OCI-LY1 (cell line): Measurements from ENCODE around the gene PCSK4.

Source experiments
- H2AFZ ChIP-seq: fragments of 200-600 bp; sonication (generic), shearing (Covaris generic); 2 replicates; pipeline ENCODE4 v1.6.0; 2014; ENCODE audit warnings: antibody characterized with exemption, mild to moderate bottlenecking, low read length
- H3F3A ChIP-seq: fragments of 200-600 bp; sonication (generic), shearing (Covaris generic); 2 replicates; pipeline ENCODE4 v1.6.0; 2014; ENCODE audit warnings: mild to moderate bottlenecking, antibody characterized with exemption, low read length, moderate library complexity; ENCODE audit not compliant: insufficient read depth
- H3K27ac ChIP-seq: fragments of 200-600 bp; sonication (generic); 2 replicates; pipeline ENCODE4 v1.5.1; 2014; ENCODE audit warnings: low read length, mixed run types, mild to moderate bottlenecking, low read depth; ENCODE audit not compliant: poor library complexity, severe bottlenecking
- H3K27me3 ChIP-seq: fragments of 200-600 bp; sonication (generic); 2 replicates; pipeline ENCODE4 v1.6.0; 2014; ENCODE audit warnings: antibody characterized with exemption, mild to moderate bottlenecking, low read length, moderate library complexity; ENCODE audit not compliant: insufficient read depth
- H3K36me3 ChIP-seq: fragments of 200-600 bp; sonication (generic); 2 replicates; pipeline ENCODE4 v1.6.1; 2014; ENCODE audit warnings: mild to moderate bottlenecking, antibody characterized with exemption, low read length, moderate library complexity, mixed read lengths; ENCODE audit not compliant: insufficient read depth
- H3K4me1 ChIP-seq: fragments of 200-600 bp; sonication (generic); 2 replicates; pipeline ENCODE4 v1.5.1; 2014; ENCODE audit warnings: mild to moderate bottlenecking, low read length, moderate library complexity; ENCODE audit not compliant: insufficient read depth, severe bottlenecking
- H3K4me2 ChIP-seq: fragments of 200-600 bp; sonication (generic), shearing (Covaris generic); 2 replicates; pipeline ENCODE4 v1.6.1; 2014; ENCODE audit warnings: low read length
- H3K4me3 ChIP-seq: fragments of 200-600 bp; sonication (generic); 2 replicates; pipeline ENCODE4 v1.5.1; 2014; ENCODE audit warnings: low read length, low read depth, mild to moderate bottlenecking, mixed read lengths; ENCODE audit not compliant: poor library complexity, severe bottlenecking
- H3K79me2 ChIP-seq: fragments of 200-600 bp; shearing (Covaris generic); 2 replicates; pipeline ENCODE4 v1.6.1; 2016; ENCODE audit warnings: mixed run types, low read length, mixed read lengths; ENCODE audit not compliant: insufficient read depth
- H3K9ac ChIP-seq: fragments of 200-600 bp; sonication (generic), shearing (Covaris generic); 2 replicates; pipeline ENCODE4 v1.6.1; 2014; ENCODE audit warnings: mild to moderate bottlenecking, low read length, mixed read lengths
- H3K9me2 ChIP-seq: fragments of 200-600 bp; sonication (generic), shearing (Covaris generic); 2 replicates; pipeline ENCODE4 v1.6.1; 2014; ENCODE audit warnings: low read depth, mild to moderate bottlenecking, low read length, mixed read lengths
- H3K9me3 ChIP-seq: fragments of 200-600 bp; shearing (Covaris generic); 2 replicates; pipeline ENCODE4 v1.6.1; 2014; ENCODE audit warnings: low read length, mixed read lengths
- H4K20me1 ChIP-seq: fragments of 200-600 bp; sonication (generic), shearing (Covaris generic); 2 replicates; pipeline ENCODE4 v1.6.0; 2016; ENCODE audit warnings: mild to moderate bottlenecking, low read length; ENCODE audit not compliant: insufficient read depth
- EZH2 ChIP-seq: fragments of 200-600 bp; sonication (generic), shearing (Covaris generic); IDR thresholded peaks from 2 replicates; pipeline ENCODE4 v1.8.0; 2017; ENCODE audit warnings: borderline replicate concordance, mixed run types, mild to moderate bottlenecking, antibody characterized with exemption, low read length, moderate library complexity, mixed read lengths
- TF ChIP-seq, protein P1 (sequence below): fragments of 200-600 bp; sonication (generic), shearing (Covaris generic); IDR thresholded peaks from 2 replicates; pipeline ENCODE4 v1.5.1; 2017; ENCODE audit warnings: mild to moderate bottlenecking, antibody characterized with exemption, low read length, moderate library complexity, mixed read lengths

PCSK4 gene

DNA sequence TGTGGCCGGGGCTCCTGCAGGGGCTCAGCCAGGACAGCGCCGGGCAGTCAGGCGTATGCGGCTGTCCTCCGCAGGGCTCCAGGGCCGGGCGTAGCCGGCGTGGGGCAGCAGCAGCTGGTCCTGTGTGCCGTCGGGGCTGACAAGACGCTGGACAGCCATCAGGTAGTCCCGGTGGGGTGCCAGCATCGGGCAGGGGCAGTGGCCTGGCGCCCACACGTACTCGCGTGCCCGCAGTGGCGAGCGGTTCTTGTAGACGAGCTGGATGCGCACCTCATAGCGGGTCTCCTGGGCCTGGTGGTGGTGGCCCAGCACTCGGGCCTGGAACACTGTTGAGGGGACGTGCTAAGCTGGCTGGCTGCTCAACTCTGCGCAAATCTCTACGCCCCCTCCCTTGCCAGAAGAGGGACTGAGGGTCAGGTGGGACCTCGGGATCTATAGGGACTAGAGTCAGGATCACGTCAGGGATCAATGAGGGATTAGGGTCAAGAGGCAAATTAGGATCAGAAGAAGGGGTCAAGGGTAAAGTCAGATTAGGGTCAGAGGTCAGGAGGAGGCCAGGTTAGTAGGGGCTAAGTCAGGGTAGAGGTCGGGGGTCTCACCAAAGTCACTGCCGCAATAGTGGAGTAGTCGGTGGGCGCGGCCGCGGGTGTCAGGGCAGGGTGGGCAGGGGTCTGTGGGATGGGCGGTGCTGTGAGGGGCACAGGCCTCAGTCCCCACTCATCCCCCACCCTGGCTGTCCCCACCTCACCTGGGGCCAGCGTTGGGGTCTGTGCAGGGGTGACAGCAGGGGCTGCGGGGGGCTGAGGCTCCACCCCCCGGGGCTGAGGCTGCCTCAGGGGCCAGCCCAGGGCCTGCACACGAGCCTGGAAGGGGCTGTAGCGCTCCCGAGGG, 16.1 kb upstream of the PCSK4 start:
- Histone ChIP-seq H3K9me2 (no peaks in the 10 kb centered on the region), H3K9me3 (no peaks in the 10 kb centered on the region), H3F3A (no peaks in the 10 kb centered on the region), H3K4me2 (no peak overlapping the region), H3K27me3 (peaks cover 5% of the 10 kb centered on the region; the same call in 1 of the 2 replicates), H2AFZ (no peak overlapping the region), H4K20me1 (no peaks in the 10 kb centered on the region), H3K27ac (no peak overlapping the region), H3K9ac (no peak overlapping the region), H3K79me2 (no peaks in the 10 kb centered on the region), H3K4me1 (no peaks in the 10 kb centered on the region), H3K36me3 (no peaks in the 10 kb centered on the region), H3K4me3 (no peak overlapping the region)
- TF ChIP-seq, protein P1, sequence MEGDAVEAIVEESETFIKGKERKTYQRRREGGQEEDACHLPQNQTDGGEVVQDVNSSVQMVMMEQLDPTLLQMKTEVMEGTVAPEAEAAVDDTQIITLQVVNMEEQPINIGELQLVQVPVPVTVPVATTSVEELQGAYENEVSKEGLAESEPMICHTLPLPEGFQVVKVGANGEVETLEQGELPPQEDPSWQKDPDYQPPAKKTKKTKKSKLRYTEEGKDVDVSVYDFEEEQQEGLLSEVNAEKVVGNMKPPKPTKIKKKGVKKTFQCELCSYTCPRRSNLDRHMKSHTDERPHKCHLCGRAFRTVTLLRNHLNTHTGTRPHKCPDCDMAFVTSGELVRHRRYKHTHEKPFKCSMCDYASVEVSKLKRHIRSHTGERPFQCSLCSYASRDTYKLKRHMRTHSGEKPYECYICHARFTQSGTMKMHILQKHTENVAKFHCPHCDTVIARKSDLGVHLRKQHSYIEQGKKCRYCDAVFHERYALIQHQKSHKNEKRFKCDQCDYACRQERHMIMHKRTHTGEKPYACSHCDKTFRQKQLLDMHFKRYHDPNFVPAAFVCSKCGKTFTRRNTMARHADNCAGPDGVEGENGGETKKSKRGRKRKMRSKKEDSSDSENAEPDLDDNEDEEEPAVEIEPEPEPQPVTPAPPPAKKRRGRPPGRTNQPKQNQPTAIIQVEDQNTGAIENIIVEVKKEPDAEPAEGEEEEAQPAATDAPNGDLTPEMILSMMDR, result no peak
- no peak for TF ChIP-seq EZH2

DNA sequence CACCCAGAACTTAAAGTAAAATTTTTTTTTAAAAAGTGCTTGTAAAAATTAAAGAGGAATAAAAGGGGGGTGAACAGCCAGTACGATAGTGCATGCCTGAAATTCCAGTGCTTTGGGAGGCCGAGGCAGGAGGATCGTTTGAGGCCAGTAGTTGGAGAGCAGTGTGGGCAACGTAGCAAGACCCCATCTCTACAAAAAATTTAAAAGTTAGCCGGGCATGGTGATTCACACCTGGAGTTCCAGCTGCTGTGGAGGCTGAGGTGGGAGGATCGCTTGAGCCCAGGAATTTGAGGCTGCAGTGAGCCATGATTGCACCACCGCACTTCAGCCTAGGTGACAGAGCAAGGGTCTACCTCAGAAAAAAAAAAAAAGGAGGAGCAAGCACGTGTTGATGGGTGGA, 14.9 kb upstream of the PCSK4 start:
- Histone ChIP-seq H3K9me2 (no peaks in the 10 kb centered on the region), H3K4me1 (no peaks in the 10 kb centered on the region), H4K20me1 (no peaks in the 10 kb centered on the region), H3K9ac (no peak overlapping the region), H3K4me2 (no peak overlapping the region), H3K9me3 (no peaks in the 10 kb centered on the region), H2AFZ (no peak overlapping the region), H3K36me3 (no peaks in the 10 kb centered on the region), H3K27ac (no peak overlapping the region), H3K27me3 (peaks cover 5% of the 10 kb centered on the region; the same call in 1 of the 2 replicates), H3F3A (no peaks in the 10 kb centered on the region), H3K4me3 (no peak overlapping the region), H3K79me2 (no peaks in the 10 kb centered on the region)
- TF ChIP-seq EZH2, result no peak
- TF ChIP-seq, protein P1, result no peak

DNA sequence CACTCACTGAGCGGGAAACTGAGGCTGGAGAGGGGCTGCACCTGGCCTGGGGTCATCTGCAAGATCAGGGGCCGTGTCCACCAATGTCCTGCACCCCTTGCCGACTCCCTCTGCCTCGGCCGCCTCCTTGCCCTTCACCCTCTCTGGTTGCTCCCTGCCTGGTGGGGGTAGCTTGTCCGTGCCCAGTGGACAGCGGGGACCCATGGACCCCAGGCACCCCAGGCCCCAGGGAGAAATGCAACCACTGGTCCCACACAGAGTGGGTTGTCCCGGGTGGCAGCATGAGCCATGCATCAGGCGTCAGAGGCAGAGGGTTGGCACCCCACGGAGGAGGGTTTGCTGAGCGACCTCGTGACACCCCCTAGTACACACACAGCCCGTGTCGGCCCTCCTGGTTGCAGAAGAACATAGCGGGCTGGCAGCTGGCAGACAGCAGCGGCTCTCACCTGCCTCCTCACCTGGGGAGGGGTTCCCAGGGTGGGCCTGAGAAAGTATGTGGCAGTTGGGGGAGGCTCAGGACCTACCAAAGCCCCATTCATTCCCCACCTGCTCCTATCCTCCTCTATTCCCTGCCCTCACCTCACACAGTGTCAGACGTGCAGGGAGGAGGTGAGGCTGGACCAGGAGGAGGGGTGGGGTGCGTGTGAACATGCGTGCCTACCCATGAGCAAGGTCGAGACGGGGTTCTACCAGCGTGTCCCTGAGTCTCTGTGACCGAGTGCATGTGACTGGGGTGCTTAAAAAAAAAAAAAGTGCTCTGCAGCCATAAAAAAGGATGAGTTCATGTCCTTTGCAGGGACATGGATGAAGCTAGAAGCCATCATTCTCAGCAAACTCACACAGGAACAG, 14.0 kb upstream of the PCSK4 start:
- Histone ChIP-seq H3K4me3 (no peak overlapping the region), H3K9ac (no peak overlapping the region), H3K27me3 (peaks cover 5% of the 10 kb centered on the region; the same call in 1 of the 2 replicates), H3K27ac (no peak overlapping the region), H3K79me2 (no peaks in the 10 kb centered on the region), H2AFZ (no peak overlapping the region), H4K20me1 (no peaks in the 10 kb centered on the region), H3K9me3 (no peaks in the 10 kb centered on the region), H3K9me2 (no peaks in the 10 kb centered on the region), H3K4me2 (no peak overlapping the region), H3K4me1 (no peaks in the 10 kb centered on the region), H3K36me3 (no peaks in the 10 kb centered on the region), H3F3A (no peaks in the 10 kb centered on the region)
- no peak for TF ChIP-seq EZH2
- TF ChIP-seq, protein P1, result no peak
